ENCODE measurements around the gene GRK5.
A peak's percentile ranks its signal among the peaks of the same experiment; 100 is the strongest.

The GRK5 gene

DNA sequence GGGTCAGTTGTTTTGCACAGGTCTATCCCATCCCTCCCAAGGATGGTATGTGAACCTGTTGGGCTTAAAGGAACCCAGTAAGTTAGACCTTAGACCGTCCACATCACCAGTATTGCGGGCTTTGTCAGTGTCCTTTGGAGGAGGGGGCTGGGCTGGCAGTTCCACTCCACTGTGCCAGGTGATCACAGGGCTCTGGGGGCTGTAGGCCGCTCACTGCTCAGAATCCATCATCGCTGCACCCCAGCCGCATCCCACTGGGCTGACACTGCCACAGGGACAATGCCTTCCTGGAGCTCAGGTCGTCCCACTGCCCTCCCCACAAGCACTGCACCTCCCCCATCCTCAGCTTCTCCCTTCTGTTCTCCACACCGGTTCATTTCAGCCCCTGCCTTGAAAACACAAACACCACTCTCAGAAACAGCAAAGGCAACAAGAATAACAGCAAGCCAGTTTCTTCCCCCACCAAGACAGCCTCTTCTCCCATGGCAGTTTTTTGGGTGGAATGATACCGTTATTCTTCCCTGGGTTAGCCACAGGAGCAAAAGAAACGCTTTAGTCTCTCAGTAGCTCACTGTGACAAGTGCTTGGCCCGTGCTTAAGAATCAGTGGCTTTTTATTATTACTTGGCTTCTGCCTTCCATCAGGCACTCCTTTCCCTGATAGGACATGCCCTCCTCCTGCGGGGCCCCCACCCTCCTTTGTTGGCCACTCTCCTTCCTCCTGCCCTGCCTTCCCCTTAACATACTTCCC is 111.2 kb downstream of the GRK5 start:
- DNase-seq (ENCODE audit: low spot score): no peak

DNA sequence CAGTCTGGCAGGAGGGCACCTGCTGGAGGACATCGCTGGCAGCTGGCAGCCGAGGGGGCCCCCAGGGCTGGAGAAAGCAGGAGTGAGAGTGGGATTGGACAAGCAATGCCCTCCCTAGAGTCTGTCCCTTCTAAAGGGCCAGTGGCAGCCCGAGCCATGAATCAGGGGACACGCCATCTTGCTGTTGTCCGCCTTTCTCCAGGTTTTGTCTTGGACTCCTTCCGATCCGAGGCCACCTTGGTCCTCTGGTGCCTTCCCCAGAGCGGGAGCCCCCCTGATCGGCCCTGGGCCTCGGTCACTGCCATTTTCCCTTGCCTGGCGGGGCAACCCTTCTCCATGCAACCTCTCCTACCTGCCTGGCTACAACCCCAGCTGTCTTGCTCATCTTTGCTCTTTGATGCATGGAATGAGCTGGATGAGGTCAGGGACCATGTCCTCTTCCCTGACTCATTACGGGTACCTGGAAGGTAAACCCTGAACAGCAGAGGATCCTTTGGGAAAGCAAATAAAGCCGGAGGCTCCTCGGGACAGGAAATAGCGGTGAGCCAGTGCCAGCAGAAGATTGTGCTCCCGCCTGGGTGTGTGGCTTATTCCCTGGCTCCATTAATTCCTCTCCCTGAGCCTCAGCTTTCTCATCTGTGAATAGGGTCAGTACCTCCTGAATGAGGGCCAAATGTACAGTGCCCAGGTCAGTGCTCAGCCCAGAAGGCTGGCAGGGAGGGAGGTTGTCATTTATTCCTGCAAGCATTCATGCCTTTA is 112.0 kb downstream of the GRK5 start:
- DNase-seq (ENCODE audit: low spot score): no peak

DNA sequence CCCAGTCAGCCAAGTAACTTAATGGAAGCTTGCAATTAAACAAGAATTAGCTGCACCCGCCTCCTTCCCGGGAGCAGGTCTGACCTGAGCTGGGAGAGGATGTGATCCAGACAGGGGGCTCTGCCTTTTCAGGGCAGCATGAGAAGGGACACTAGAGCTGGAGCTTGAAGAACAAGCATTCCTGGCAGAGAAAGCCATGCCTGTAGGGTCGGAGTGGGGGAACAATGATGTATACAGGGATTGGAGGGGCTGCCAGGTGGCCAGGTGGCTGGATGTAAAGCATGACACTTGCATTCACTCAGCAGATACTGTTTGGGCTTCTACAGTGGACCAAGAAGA is 112.5 kb downstream of the GRK5 start:
- no peak for DNase-seq (ENCODE audit: low spot score)

DNA sequence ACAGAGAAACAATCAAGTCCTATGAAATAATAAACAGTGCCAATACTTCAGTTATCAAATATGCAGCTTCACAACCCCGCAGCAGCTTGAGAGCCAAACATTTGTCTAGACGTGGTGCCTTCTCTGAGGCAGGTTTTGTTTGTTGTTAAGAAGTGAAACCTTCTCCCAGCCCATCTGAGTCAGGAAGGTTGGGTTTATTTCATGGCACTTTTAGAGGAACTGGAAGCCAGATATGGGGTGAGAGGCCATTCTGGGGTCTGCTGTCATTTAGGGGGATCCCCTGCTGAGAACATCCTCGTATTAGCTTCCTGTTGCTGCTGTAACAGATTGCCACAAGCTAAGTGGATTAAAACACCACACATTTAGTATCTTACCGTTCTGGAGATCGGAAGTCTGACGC is 113.6 kb downstream of the GRK5 start:
- DNase-seq (ENCODE audit: low spot score): no peak

DNA sequence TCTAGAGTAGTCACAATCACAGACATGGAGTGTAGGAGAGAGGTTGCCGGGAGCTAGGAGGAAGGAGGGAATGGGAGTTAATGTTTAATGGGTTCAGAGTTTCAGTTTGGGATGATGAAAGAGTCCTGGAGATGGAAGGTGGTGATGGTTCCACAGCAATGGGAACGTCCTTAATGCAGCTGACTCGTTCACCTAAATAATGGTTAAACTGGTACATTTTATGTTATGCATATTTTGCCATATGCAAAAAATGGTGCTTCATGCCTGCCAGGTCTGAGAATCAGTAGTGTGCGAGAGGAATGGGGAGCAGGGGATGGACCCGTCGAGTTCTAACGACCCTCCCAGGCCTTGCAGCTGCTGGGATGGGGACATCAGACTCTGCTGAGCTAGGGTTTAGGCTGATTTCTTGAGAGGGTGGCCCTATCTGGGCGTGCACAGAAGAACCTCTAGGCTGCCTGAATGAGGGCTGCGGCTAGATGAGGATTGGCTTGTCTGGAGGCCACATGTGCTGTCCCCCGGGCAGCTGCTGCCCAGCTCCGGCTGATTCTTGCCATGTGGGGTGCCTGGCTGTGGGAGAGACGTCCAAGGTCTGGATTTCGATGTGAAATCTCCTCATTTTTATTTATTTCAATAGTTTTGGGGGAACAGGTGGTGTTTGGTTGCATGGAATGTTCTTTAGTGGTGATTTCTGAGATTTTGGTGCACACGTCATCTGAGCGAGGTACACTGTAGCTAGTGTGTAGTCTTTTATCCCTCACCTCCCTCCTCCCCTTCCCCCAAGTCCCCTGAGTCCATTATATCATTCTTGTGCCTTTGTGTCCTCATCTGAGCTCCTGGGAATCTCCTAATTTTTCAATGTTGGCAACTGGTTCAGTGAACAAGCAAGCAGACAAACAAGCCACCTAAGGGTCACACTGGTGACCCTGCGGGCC is 116.0 kb downstream of the GRK5 start:
- DNase-seq (ENCODE audit: low spot score): peak; percentile 23

DNA sequence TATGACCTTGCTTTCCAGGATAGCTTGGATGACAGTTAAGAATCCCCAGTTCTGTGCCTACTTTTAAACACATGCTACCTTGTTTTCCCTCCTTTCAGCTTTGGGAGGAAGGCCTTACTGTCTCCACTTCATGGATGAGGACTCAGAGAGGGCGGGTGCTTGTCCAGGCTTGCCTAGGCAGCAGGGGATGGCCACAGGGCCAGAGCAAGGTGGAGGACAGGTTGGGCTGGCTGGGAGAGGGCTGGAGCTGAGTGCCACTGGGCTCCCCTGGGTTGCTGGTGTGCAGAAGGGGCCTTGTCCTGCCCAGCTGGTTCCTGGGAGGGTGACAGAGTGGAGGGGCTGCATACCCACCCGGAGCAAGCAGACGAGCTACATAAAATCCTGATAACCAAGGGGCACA is 117.8 kb downstream of the GRK5 start:
- no peak for DNase-seq (ENCODE audit: low spot score)

DNA sequence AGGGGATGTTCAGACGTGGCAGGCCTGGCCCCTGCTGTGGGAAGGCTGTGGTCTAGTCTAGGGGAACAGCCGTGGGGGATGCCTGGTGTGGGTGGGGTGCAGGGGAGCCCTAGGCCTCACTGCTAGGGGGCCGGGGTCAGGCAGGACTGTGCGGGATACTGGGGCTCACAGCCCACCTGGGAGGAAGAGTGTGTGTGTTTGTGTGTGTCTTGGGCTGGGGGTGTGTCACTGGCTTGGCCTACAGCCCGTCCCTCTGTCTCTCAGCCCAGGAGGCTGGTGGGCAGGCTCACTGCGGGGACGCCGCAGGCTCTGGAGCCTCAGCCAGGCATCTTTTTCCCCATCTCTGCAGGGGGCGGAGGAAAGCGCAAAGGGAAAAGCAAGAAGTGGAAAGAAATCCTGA is 118.8 kb downstream of the GRK5 start:
- DNase-seq (ENCODE audit: low spot score): no peak

DNA sequence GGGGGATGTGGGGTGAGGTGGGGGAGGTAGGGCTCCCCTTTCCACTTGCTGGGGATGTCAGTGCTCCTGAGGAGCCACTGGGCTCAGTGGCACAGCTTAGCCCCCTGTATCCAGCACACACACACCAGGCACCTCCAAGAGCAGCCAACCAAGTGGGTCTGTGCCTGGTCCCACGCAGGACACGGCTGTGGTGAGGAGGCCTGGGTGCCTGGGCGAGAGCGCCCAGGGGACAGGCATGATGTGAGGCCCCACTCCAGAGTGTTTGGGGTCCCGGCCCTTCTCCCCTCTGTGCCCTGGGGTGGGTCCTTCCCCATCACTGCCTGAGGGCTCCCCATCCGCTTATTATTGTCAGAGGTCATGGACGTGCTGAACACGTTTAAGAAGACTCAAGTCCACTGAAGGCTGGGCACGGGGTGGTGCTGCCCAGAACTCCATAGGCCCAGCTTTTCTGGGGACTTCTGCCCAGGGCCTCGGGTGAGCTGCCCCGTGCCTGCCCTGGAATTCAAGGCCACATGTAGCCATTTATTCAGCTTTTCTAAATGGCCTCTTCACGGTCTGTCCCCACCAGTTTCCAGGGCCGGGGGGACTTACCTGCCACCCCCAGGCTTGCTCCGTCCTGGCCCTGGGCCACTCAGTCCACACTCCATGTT is 119.8 kb downstream of the GRK5 start:
- DNase-seq (ENCODE audit: low spot score): no peak

DNA sequence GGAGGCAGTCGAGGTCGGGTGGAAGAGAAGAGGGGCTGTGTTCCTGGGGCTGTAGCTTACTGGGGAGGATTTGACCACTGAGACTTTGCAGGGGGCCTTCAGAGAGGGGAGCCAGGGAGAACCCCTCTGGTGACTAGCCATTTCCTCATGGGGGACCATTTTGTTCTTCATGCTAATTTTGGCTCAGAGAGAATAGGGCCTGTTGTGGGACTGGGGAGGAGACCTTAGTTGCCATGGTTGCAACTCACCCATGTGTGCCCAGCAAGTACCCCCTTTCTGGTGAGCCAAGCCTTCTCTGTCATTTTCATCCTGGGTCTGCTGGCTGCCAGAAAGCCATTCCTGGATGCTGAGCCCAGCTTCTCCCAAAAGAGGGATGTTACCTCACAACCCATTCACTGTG is 120.9 kb downstream of the GRK5 start:
- no peak for DNase-seq (ENCODE audit: low spot score)

DNA sequence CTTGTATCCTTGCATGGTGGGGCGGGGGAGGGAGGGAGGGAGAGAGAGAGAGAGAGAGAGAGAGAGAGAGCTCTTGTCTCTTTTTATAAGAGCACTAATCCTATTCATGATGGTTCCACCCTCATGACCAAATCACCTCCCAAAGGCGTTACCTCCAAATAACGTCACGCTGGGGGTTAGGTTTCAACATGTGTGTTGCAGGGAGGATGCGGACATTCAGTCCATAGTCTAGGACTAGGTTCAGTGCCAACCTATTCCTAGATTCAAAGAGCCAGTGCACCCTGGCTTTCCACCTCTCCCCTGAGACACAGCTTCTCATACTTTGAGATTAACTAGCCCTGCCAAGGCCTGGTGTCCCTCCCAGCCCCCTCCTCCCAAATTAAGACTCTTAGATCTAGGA is 123.0 kb downstream of the GRK5 start:
- no peak for DNase-seq (ENCODE audit: low spot score)

DNA sequence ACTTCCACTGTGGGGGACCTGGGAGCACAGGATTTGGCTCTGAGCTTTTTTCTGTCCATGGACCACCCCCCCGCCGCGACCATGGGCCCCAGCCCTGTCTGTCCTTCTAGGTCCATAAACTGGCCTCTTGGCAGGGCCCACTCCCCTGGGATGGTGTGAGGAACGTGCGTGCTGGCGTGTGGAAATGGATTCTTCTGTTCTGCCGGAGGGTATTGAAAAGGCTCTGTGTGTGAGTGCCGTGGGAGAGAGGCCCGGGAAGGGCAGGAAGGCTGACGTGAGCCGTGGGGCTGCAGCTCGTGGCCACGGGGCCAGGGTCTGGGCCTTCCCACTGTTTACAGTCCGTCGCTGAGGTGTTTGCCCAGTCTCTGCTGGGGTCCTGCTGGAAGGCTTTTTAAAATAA is 123.7 kb downstream of the GRK5 start:
- no peak for DNase-seq (ENCODE audit: low spot score)

DNA sequence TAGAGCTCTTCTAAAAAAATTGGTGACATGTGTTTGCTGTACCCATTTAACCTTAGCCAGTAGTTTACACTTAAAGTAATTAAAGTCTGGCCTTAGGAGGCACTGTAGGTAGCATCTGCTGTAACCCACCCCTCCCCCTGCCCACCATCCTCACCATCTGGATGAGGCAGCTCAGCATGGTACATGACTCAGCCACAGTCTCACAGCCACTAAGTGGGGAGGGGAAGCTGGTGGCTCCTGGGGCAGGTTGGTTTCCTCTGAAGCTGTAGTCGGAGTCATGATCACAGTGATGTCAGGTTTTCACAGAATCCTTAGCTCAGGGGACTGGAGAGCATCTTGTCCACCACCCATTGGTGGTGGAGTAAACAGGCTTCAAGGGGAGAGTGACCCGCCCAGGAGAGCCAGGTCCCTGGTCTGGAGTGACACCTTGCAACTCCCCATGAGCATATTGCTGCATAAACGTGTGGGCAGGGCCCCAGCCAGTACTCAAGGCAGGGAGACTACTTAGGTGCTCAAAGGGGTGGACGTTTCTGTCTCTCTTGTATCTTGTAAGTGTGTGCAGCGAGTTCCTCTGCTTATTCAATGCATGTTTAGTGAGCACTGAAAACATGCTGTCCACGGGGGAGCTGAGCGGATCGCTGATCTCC is 125.9 kb downstream of the GRK5 start:
- no peak for DNase-seq (ENCODE audit: low spot score)

DNA sequence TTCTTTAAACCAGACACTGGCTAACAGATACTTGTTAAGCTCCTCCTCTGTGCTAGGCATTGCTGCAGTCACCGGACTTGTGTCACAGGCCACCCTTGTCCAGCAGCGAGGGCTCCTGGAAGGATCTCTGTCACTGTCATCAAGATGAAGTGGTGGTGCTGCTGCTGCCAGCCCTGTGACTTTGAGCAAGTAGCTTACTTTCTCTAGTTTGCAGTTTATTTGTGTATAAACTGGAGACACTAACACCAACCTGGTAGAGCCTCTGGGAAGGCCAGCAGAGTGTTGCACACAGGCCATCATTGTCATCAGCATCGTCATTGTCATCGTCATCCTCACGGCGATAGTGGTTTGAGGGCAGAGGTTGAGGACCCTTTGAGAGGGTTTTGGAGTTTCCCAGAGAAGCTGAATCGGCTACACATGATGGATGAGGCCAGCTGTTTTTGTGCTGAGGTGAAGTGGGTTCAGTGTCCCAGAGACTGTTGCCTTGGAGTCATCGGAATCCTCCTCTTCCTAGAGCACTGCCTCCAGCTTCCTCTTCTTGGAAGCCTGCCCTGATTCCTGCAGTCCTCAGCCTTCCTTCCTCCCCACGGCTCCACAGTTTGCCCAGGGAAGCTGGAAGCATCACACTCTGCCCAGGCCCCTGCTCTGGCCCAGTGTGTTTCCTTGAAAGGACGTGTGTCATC is 128.4 kb downstream of the GRK5 start:
- DNase-seq (ENCODE audit: low spot score): no peak

DNA sequence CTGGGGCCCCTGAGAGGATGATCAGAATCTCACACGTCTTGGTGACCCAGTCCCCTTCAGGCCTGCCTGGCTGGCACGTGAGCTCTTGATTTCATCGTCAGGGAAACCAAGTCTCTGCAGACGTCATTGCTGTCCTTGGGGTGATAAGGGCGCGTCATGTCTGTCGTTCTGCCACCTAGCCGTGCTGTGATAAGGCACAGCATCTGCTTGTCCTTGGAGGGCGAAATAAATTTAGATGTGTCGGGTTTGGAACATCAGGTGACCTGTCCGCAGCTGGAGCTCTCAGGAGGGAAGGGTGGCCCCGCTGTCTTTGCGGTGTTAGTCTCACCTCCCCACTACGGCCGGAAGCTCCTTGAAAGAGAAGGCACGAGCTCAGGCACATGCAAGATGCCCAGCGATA is 129.2 kb downstream of the GRK5 start:
- DNase-seq (ENCODE audit: low spot score): no peak

DNA sequence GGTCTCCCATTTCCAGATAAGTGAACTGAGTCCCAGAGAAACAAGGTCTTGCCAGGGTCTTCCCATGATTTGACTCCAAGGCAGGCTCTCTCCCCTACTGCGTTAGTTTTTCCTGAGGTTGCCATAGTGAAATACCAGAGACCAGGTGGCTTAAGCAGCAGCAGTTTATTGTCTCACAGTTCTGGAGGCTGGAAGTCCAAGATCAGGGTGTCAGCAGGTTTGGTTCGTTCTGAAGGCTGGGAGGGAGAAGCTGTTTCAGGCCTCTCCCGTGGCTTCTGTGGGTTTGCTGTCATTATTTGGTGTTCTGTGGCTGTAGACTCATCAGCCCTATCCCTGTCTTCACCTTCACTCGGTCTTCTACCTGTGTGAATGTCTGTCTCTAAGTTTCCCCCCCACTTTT is 129.9 kb downstream of the GRK5 start:
- no peak for DNase-seq (ENCODE audit: low spot score)

DNA sequence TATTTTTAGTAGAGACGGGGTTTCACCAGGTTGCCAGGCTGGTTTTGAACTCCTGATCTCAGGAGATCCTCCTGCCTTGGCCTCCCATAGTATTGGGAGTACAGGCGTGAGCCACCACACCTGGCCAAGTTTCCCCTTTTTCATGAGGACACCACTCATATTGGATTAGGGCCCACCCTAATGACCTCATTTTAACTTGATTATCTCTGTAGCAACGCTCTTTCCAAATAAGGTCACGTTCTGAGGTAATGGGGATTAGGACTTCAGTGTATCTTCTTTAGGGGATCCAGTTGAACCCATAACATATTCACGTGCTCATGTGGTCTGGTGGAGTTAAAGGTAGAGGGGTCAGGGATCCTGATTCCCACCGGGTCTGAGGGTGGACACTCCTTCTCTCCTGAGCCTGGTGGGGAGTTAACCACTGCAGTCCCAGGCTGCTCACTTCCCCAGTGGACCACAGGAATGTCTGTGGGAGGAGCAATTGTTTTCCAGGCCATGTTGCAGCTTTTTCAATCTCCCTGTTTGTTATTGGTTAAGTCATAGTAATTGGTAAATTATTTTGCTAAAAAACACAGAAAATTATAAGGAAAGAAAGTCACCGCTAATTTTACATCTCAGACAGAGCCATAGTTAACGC is 130.5 kb downstream of the GRK5 start:
- peak; percentile 84 for DNase-seq (ENCODE audit: low spot score)

DNA sequence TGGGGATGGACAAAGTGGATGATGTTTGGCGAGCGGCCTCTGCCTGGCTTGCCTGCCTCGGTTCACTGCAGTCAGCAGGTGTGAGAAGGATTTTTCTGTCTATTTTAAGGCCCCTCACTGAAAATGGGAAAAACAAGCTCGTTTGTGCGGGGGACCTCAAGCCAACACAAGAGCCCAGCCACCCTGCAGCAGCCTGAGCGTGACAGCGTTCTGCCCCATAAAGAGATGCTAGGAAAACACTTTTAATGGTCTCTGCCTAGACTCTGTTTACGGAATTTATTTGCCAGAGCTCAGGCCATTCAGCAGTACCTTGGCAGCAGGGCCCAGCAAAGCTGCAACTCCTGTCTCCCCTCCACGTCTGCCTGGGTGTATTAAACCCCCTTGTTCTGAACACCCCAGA is 131.7 kb downstream of the GRK5 start:
- no peak for DNase-seq (ENCODE audit: low spot score)

DNA sequence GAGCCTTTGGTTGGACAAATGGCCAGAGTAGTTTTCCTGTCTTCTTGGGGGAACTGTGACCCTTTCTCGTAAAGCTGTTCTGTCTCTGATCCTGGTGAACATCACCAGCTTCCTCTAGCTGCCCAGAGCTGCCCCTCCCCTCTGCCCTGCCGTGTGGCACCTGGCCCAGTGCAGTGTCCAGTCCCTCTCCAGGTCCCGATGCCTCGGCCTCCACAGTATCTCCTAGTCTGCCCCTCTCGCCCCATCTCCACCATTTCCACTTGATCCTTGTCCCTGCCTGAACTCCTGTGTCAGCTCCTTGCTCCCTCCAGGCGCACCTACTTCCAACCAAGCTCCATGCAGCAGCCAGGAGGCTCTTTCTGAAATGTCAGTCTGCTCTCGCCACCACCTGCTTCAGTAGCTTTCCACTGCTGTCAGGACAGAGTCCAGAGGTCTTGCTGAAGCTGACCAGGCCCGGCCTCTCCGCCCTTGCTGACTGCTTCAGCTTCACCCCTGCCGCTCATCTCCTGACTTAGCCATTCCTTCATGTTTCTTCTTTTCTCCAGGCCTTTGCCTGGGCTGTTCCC is 133.6 kb downstream of the GRK5 start:
- no peak for DNase-seq (ENCODE audit: low spot score)

DNA sequence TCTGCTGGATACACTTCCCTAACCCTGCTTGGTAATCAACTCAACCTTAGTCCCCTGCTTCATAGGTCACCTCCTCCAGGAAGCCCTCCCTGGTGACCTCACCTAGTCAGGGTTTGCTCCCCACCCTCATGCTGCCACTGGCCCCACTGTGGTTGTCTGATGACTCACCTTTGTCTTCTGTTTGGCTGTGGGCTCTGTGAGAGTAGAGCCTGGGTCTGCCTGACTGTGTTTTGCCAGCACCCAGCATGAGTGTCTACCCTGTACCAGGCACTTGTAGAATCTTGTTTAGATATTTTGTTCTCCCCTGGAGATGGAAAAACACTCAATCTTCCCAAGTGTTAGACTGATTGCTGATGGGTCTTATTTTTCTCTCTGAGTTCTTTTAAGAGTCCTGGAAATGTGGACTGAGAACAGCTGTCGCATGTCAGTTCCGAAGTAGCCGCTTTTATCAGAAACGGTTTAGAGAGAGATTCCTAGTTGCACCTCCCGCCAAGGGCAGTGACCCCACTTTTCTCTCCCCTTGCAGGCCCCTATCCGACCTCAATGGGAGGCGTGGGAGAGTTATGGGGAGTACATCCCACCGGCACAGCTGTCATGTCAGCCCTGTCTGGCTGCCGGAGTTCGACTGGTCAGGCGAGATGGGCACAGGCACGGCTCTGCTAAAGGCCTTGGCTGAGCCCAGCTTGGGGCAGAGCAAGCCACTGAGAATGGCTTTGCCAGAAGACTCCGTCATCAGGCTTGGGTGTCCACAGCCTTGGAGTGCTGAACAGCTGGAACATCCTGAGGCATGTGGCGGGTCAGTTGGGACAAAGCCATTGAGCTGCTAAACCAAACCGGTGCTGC is 134.3 kb downstream of the GRK5 start:
- DNase-seq (ENCODE audit: low spot score): peak; percentile 72
